ENCODE data around the gene RING1.

The RING1 gene

DNA sequence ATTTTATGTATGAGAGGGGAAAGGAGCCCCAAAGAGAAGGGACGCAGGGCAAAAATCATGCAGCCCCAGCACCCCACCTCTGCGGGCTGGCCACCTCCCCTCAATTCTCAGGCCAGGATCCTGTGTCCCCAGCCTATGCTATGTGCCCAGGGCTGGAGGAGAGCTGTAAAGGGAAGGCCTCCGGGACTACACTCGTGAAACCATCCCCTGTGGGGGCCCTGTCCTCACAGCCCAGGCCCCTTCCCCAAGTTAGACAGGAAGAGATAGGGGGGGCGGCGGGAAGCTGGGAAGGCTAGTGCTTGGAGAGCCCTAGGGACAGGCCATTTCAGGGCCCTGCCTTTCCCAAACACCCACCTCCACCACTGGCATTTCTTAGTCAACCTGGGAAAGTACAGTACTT, 14.7 kb upstream of the RING1 start:
- peak; percentile 16 for DNase-seq

DNA sequence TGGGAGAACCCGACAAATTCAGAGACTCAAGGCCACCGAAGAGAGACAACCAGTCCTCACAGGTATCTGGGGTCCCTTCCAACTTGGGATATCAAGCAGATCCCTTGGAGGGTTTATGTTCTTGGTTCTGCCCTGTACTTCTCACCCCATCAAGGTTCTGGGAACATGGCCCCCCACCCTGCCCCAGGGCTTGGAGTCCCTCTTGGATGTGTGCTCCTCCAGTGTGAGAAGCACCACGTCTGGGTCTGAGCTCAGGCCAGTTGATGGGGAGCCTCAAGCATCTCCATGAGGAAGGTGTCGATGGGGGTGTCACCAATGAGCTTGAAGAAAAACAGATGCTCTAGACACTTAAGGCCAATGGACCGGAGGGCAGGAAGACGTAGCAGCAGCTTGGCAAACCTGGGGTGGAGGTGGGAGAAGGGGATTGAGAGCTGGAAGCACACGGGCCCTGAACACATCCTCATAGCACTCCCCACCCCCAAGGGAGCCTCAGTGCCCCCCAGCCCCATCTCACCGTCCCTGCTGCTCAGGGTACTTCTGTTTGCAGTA, 13.8 kb upstream of the RING1 start:
- no peak for DNase-seq

DNA sequence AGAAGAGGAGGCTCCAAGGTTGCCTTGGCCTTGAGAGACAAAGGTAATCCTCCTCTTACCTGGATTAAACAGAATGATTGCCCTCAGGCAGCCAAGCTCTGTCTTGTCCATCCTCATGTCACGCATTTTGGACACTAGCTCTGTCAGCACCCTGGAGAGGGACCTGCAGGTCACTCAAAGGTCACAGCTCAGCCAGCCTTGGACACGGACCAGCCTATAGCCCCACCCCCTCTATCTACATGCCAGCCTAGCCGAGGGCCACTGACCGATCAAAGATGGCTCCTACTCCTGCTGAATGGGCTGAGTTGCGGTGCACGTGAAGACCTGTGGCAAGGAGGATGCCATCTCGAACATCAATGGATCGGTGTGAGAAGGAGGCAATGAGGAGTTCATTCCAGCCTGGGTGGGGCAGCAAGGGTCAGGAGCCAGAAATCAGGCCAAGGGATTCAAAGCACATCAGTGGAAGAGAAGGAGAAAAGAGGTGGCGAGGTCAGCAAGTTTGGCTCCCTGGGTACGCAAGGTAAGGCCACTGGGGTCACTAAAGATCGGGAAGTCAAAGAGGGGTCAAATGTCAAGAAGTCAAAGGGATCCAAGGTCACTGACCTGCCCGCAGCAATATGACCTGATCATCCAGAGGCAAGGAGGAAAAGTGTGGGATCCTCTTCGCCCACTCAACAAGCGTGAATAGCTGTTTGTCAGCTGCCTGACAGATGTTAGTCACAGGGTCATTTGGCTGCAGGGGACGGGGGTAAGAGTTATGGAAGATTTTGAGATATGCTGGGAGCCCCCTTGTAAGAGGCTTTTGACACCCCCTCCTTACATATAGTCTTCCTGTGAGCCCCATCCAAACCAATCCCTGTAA, 12.8 kb upstream of the RING1 start:
- DNase-seq: no peak

DNA sequence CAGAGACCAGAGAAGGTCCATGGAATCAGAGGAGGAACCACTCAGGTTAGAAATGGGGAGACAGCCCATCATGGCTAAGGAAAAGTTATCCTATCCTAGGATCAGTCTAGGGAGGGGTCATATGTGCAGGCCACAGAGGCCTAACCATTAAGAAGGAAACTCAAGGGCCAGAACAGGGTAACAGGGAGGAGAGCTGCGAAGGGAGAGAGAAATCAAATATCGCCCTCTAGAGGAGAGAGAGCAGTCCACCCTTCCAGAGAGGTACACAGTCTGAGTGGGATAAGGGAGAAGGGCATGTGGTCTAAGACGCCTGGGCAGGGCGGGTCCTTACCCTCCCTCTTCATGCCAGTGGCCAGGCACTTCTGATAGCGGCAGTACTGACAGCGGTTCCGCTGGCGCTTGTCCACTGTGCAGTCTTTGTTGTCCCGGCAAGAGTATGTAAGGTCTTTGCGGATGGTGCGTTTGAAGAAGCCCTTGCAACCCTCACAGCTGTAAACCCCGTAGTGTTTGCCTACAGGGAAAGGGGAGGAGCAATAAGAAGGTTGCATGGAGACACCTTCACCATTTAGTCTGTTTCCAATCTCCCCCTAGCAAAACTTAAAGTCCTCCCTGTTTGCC, 10.8 kb upstream of the RING1 start:
- DNase-seq: peak; percentile 74

DNA sequence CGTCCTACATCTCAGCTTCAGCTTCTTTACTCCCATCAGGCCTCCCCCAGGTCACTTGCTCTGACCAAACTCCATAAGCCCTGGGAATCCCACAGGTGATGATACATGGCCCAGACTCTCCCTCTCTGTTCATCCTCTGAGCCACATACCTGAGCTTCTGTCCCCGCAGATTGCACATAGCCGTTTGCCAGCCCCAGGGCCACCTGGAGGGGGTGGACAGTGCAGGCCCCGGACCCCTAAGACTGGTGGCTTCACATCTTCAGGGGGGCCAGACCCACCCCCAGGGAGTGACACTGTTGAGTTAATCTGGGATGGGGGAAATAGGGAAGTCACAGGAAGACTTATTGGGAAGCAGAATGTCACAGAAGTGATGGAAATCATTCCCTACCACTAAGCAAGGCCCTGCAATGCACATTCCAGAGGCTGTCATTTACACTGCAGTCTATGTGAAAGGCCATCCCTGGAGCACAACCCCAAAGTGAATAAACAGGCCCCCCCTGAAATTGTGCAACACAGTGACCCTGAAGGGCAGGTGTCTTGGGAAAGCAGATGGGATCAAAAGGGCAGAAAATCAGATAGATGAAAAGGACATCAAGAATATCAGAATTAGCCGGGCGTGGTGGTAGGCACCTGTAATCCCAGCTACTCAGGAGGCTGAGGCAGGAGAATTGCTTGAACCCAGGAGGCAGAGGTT, 10.0 kb upstream of the RING1 start:
- no peak for DNase-seq

DNA sequence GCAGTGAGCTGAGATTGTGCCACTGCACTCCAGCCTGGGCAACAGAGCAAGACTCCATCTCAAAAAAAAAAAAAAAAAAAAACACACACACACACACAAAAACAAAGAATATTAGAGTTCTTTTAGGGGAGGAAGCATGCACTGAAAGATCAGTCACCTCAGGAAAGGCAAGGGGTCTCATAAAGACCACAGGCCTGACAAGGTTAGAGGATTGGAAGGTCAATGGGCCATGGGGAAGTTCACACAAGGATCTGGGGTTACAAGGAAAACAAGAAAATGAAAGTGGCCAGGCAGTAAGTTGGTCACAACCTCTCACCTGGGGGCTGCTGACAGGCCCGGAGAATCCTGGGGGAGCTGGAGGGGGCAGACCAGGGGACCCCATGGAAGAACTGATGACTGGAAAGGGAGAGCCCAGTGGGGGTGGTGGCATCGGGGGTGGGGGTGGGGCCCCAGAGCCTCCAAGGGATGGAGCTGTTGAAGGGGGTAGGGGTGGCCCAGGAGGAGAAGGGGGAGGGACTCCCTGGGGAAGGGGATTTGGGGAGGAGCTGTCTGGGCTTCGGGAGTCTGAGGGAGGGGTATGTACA, 9.4 kb upstream of the RING1 start:
- DNase-seq: no peak

DNA sequence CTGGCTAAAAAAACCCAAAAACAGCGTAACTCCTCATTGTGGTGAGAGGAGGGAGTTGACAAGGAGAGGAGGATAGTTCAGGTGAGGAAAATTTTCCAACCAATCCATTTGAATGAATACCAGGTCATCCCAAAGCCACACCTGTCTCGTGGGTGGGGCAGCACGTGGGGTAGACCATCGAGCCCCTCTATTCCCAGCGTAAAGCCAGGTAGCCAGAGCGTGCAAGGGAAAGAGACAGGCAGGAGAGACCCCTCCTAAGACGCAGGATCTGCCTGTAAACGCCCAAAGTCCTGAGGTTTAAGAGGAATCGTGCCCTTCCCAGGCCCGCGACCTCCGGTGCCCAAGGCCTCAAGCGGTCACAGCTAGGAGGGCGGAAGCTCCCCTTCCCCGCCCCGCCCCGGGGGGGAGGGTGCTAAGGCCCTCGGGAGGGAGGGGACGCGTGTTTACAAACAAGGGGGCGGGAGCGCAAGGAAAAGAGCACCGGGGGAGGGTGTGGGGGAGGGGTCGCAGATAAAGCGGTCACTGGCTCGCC, 8.5 kb upstream of the RING1 start:
- DNase-seq: peak; percentile 79

DNA sequence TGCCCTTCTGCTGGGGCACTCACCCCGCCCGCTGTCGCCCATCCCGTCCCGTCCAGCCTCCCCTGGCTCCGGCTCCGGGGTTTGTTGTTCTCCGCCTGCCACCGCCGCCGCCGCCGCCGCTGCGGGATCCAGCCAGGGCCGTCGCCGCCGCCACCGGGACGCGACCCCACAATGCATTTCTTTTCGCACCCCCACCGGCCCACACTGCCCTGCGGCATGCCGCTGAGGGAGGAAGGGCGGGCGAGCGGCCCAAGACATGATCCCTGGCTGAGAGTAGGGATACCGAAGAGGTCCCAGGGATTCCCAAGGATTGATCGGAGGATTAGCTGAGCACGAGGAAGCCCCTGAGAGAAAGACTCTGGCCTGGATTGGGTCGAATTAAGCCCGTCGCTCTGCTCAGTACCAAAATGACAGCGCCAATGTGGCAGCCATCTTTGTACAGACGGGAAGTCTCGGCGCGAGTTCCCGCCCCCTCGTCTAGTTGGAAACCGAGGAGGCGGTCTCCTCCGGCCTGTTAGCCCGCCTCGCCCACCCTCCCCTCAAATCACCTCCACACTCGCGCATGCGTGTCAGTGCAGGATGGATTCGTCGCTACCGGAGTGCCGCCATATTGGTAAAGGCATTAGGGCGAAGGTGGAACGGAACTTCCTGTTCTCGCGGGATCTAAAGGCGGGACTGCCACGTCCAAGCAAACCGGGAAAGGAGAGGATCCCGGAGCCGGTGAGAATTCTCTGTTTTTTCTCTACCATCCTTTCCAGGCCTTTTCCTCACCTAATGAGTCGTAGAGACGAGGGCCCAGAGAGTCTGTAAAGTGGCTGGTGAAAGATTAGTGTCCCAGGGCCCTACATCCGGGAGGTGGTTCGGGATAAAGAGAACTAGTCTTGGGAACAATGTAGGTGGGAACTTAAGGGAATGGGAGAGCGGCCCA, 7.8 kb upstream of the RING1 start, which contains the start of the genes RXRB and SLC39A7:
Gene RXRB, minus strand, starts transcription at position 447 of the 928 bp plus-strand sequence. Its CDS starts 189 bp downstream, at position 258.
Gene SLC39A7, plus strand, starts transcription at position 649 of the 928 bp plus-strand sequence. CDS start 379 bp downstream, outside the sequence.
- peak; percentile 100 for DNase-seq

DNA sequence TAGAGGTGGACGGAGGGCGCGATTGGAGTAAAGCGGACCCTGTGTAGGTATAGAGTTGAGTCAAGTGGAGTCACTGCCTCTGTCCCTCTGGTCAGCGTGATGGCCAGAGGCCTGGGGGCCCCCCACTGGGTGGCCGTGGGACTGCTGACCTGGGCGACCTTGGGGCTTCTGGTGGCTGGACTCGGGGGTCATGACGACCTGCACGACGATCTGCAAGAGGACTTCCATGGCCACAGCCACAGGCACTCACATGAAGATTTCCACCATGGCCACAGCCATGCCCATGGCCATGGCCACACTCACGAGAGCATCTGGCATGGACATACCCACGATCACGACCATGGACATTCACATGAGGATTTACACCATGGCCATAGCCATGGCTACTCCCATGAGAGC, 7.2 kb upstream of the RING1 start:
- peak; percentile 34 for DNase-seq

DNA sequence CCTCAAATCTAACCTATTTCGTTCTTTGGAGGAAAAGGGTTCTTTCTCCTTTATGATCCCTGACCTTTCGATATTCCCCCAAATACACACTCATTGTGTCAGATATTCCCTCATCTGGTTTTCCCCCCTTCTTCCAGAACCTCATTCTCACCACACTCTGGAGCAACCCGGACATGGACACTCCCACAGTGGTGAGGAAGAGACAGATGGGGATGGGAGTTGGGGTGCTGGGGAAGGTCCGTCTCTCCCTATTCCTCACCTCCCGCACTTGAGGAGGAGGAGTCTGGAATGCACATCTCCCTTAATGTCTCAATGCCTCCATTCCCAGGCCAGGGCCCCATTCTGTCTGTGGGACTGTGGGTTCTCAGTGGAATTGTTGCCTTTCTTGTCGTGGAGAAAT, 6.4 kb upstream of the RING1 start:
- no peak for DNase-seq

DNA sequence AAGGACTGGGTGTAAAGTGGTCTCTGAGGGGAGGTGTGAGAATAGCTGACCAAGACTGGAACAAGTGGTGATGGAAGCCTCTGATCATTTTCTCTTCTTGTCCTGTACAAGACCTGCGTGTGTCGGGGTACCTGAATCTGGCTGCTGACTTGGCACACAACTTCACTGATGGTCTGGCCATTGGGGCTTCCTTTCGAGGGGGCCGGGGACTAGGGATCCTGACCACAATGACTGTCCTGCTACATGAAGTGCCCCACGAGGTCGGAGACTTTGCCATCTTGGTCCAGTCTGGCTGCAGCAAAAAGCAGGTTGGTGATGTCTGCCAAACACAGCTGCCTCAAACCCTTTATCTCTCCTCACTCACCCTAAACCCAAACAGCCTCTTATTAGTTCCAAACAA, 5.5 kb upstream of the RING1 start:
- no peak for DNase-seq

DNA sequence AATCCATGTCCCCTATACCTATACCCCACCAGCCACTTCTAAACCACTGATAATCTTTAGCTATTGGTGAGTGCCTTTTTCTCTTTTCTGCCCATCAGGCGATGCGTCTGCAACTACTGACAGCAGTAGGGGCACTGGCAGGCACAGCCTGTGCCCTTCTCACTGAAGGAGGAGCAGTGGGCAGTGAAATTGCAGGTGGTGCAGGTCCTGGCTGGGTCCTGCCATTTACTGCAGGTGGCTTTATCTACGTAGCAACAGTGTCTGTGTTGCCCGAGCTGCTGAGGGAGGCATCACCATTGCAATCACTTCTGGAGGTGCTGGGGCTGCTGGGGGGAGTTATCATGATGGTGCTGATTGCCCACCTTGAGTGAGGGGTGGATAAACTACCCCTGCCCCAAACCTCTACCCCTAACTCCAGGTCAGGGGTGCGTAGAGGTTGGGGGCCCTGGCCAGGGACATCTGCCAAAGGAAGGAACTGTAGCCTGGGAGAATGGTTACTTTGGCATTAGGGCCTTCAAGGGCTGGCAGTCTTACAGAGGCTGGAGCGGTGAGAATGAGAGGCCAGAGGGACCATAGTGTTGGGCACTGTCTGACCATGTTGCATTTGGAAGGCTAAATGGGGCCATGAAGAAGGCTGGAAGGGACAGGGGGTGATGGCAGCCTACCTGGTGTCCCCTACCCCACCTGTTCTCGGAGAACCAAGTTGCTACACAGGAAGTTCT, 4.7 kb upstream of the RING1 start:
- no peak for DNase-seq

DNA sequence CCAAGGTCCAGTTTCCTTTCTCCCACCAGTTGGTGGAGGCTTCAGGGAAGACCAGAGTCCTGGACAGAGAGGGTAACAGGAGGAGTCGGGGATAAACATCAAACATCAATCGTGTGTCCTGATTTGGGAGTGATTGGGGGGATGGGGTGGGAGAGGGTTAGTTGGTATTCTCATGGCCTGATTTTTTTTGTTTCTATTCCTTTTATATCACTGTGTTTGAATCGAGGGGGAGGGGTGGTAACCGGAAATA, 4.2 kb upstream of the RING1 start:
- no peak for DNase-seq

DNA sequence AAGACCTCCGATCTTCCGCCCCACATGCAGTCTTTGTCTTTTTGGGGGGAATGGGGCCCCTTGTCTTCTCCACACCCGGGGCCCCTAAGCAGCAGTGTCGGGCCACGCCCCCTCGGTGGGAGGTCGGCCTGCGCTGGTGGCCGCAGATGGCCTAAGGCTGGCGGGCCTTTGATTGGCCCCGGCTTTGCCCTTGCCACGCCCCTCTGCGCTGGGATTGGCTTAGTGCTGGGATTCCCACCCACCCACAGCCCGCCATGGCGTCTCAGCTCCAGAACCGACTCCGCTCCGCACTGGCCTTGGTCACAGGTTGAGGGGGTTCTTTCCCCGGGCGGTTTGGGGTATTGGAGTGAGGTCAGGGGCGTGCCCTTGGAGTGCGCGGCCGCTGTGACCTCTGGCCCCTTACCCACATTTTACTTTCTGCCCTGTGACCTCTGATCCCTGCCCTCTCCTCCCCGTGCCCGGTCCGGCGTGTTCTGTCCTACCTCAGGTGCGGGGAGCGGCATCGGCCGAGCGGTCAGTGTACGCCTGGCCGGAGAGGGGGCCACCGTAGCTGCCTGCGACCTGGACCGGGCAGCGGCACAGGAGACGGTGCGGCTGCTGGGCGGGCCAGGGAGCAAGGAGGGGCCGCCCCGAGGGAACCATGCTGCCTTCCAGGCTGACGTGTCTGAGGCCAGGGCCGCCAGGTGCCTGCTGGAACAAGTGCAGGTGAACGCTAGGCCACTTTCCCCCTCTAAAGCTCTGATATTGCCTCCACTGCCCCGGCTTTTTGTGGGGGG, 3.7 kb upstream of the RING1 start, which contains the start of gene HSD17B8:
Gene HSD17B8, plus strand, starts transcription at position 241 of the 776 bp plus-strand sequence. Its CDS starts 14 bp downstream, at position 255.
- peak; percentile 91 for DNase-seq

DNA sequence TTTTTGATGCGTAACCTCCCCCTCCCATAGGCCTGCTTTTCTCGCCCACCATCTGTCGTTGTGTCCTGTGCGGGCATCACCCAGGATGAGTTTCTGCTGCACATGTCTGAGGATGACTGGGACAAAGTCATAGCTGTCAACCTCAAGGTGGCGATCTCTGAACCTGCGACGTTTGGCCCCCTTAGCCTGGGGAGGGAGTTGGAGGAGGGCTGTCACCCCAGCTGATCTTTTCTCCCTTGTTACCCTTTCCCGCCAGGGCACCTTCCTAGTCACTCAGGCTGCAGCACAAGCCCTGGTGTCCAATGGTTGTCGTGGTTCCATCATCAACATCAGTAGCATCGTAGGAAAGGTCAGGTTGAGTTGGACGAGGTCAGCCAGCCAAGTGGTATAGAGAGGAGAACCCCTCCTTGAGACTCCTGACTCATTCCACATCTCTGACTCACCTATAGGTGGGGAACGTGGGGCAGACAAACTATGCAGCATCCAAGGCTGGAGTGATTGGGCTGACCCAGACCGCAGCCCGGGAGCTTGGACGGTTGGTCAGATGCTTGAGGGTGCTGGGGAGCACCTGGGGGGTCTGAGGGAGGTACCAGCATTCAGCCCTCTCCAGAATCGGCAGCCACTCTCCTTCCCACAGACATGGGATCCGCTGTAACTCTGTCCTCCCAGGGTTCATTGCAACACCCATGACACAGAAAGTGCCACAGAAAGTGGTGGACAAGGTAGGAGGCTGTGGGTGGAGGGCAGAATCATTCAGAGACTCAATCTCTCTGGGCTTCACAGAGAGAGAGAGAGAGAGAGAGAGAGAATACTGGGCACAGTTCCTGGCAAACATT, 2.9 kb upstream of the RING1 start:
- peak; percentile 40 for DNase-seq

DNA sequence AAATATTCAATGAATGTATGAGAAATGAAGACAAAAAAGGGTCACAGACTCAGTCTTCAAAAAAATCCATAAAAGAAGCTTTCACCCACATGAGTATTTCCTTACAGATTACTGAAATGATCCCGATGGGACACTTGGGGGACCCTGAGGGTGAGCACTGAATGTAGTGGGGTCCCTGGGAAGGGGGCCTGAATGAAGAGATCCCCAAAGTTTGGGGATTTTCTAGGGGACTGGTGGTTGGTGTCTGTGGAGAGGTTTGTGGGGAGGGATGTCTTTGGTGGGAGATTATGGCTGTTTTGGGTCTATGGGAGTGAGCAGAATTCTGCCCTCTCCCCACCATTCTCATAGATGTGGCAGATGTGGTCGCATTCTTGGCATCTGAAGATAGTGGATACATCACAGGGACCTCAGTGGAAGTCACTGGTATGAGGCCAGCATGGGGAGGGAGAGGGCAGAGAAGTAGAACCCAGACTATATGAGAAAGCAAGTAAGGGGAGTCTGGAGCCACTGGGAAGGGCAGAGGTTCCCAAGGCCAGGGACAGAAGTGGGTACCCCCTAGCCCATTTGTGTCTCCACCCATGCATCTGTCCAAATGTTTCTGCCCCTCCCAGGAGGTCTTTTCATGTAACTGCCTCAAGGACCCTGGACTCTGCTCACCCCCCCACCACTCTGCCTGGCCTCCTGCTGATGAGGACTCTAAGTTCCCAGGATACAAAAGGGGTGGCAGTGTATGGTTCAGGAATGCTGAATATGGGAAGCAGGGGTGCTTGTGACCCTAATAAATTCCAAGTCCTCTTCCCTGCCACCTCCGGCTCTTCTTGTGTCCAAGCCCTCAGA, 2.1 kb upstream of the RING1 start:
- DNase-seq: no peak

DNA sequence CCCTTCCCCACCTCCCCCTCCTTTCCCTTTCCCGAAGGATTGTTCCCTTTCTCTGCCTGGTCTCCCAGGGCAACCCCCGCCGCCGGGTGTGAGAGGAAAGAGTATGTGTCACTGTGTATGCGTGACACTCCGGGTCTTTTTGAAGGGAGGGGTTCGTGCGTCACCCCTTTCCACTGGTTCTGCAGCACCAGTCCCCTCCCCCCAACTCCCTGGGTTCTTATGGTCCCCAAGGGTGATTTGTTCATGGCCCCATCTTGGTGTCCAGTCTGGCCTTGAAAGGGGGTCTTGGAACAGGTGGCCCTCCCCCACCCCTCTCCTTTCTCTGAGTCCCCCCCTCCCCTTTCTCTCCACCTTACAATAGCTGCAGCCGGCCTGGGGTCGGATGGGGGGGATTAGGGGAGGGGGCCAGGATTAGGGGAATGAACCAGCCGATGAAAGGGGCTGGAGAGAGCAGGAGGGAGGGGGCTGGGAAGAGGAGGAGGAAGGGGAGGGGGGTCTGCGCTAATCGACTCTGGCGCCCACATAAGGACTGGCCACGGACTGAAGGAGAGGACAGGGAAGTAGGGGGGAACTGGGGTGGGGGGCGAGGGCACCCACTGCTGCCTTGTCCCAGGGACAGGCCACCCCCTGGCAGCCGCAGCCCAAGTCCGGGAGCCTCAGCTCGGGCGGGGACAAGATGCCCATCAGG, 1.3 kb upstream of the RING1 start:
- DNase-seq: no peak
